GM19468 (cell line): Measurements from ENCODE around the gene AQP2.

Experiments used
- ATAC-seq: cut with Tn5 transposase; IDR thresholded peaks from one replicate; pipeline ENCODE4 v1.9.1; 2021; ENCODE audit warnings: mild to moderate bottlenecking, moderate library complexity, moderate number of reproducible peaks; ENCODE audit not compliant: unreplicated experiment; ENCODE audit errors: extremely low read depth

Gene AQP2

GRCh38 chr12:49967042-49967776 is 16.7 kb downstream of the AQP2 start:
- ATAC-seq: peak; percentile 39

GRCh38 chr12:49967777-49968250 is 17.3 kb downstream of the AQP2 start:
- no peak for ATAC-seq

GRCh38 chr12:49968471-49968870 is 17.9 kb downstream of the AQP2 start:
- ATAC-seq: no peak

- no peak for ATAC-seq
Observed at GRCh38 chr12:49969027-49969426, 18.5 kb downstream of the AQP2 start.

- ATAC-seq: no peak
Observed at GRCh38 chr12:49969651-49970429, 19.3 kb downstream of the AQP2 start.

- no peak for ATAC-seq
Observed at GRCh38 chr12:49970658-49971057, 20.1 kb downstream of the AQP2 start.

- no peak for ATAC-seq
Observed at GRCh38 chr12:49971141-49971540, 20.6 kb downstream of the AQP2 start.

- no peak for ATAC-seq
Observed at GRCh38 chr12:49972129-49972528, 21.6 kb downstream of the AQP2 start.

- no peak for ATAC-seq
Observed at GRCh38 chr12:49972641-49973360, 22.3 kb downstream of the AQP2 start, which contains the start of gene AQP6. AQP6 (plus strand) TSS chr12:49972947; CDS start chr12:49973174, 227 bp downstream.

- ATAC-seq: no peak
Observed at GRCh38 chr12:49973361-49973830, 22.9 kb downstream of the AQP2 start.

GRCh38 chr12:49974231-49974675 is 23.7 kb downstream of the AQP2 start:
- no peak for ATAC-seq

- ATAC-seq: no peak
Observed at GRCh38 chr12:49974677-49975317, 24.3 kb downstream of the AQP2 start.

GRCh38 chr12:49975318-49975761 is 24.8 kb downstream of the AQP2 start:
- no peak for ATAC-seq

GRCh38 chr12:49976557-49976956 is 26.0 kb downstream of the AQP2 start:
- no peak for ATAC-seq

GRCh38 chr12:49978125-49978524 is 27.6 kb downstream of the AQP2 start:
- no peak for ATAC-seq

- no peak for ATAC-seq
Observed at GRCh38 chr12:49979016-49979586, 28.6 kb downstream of the AQP2 start.

GRCh38 chr12:49979791-49980190 is 29.3 kb downstream of the AQP2 start:
- no peak for ATAC-seq

GRCh38 chr12:49980501-49981349 is 30.2 kb downstream of the AQP2 start:
- ATAC-seq: no peak
